Body of pancreas (tissue), 4 donors: Measurements from ENCODE around the gene ZNF200.

ENCODE experiments used
- CTCF ChIP-seq, 7 experiments: fragments of 450-650 bp in 4 of 7; fragments of 200-600 bp in 3 of 7; sonication (generic) in 3 of 7; IDR thresholded peaks; one replicate each; pipeline ENCODE4 v1.5.1; 2016 to 2019; ENCODE audit warnings: antibody characterized with exemption in 7 of 7
- POLR2A ChIP-seq, 3 donors: fragments of 450-650 bp; IDR thresholded peaks; one replicate each; pipeline ENCODE4 v1.6.1; 2016; ENCODE audit warnings: antibody characterized with exemption in 3 of 3, mild to moderate bottlenecking in 2 of 3

- TF ChIP-seq CTCF (IDR thresholded peaks at IDR 0.05) (no peak), POLR2A (IDR thresholded peaks at IDR 0.05) (no peak)
Observed at GRCh38 chr16:3259836-3260235, 24.9 kb upstream of the ZNF200 start.
